HepG2 (cell line): ENCODE measurements around the gene BRCA1. TPM values are rescaled to one million over a fixed set of nuclear protein-coding genes. Genes with fewer than 3 reads are reported as not detected.

Source experiments
- GTF2F1 ChIP-seq: fragments of 150-350 bp; IDR thresholded peaks from 2 replicates; pipeline ENCODE4 v1.6.1; 2014; ENCODE audit warnings: low read length
- HNF1A ChIP-seq, 2 experiments: sonication (generic) in 1 of 2; formaldehyde crosslinking in 1 of 2; IDR thresholded peaks; 2 replicates each; pipeline versions ENCODE4 v1.4.0 to v1.6.1; 2016 to 2020; ENCODE audit warnings: borderline replicate concordance in 1 of 2, low read depth in 1 of 2, mild to moderate bottlenecking in 1 of 2, missing genetic modification reagents in 1 of 2
- HOMEZ ChIP-seq: IDR thresholded peaks from 2 replicates; pipeline ENCODE4 v1.6.1; 2016; ENCODE audit warnings: low read depth
- PAXIP1 ChIP-seq: sonication (generic); formaldehyde crosslinking; conservative IDR thresholded peaks from 2 replicates; pipeline ENCODE4 v1.4.0; 2020; ENCODE audit warnings: mild to moderate bottlenecking, missing genetic modification reagents, moderate library complexity
- ZFP41 ChIP-seq: sonication (generic); formaldehyde crosslinking; IDR thresholded peaks from 2 replicates; pipeline ENCODE4 v1.4.0; 2020; ENCODE audit warnings: mild to moderate bottlenecking, missing genetic modification reagents, borderline replicate concordance
- ZHX2 ChIP-seq, 2 experiments: sonication (generic) in 1 of 2; formaldehyde crosslinking in 1 of 2; IDR thresholded peaks; 2 replicates each; pipeline versions ENCODE4 v1.6.1 to v1.9.0; 2014 to 2022; ENCODE audit warnings: antibody characterized with exemption in 1 of 2, borderline replicate concordance in 1 of 2, inconsistent platforms in 1 of 2, low read depth in 1 of 2, missing genetic modification reagents in 1 of 2
- ZNF205 ChIP-seq: IDR thresholded peaks from 2 replicates; pipeline ENCODE4 v1.6.1; 2018; ENCODE audit warnings: missing biosample characterization, missing genetic modification reagents
- ZNF580 ChIP-seq: IDR thresholded peaks from 2 replicates; pipeline ENCODE4 v1.6.1; 2016; ENCODE audit warnings: low read depth, borderline replicate concordance
- ZNF816 ChIP-seq: sonication (generic); formaldehyde crosslinking; IDR thresholded peaks from 2 replicates; pipeline ENCODE4 v1.8.0; 2022; ENCODE audit warnings: missing genetic modification reagents, mild to moderate bottlenecking, borderline replicate concordance
- polyA plus RNA-seq, 8 experiments: library from polyadenylated mRNA; depleted of rRNA in 3 of 8; stranded (reverse) in 7 of 8; unstranded in 1 of 8; fragments of >200 nt; fragmentation: Illumina TruSeq in 4 of 8; extraction: Trizol in 4 of 8; gene quantifications; 2 replicates each; pipeline versions ENCODE4 v1.2.1 to v1.2.3, GENCODE V29; 2011 to 2016; ENCODE audit warnings: low read depth in 4 of 8, missing spikeins in 1 of 8, mixed read lengths in 1 of 8; ENCODE audit not compliant: insufficient read depth in 1 of 8
- total RNA-seq, 5 experiments: library from RNA; depleted of rRNA; stranded (reverse); fragments of >200 nt; fragmentation: Illumina TruSeq; extraction: Trizol; gene quantifications; 2 replicates each; pipeline ENCODE4 v1.2.3, GENCODE V29; 2016; ENCODE audit warnings: low read depth in 1 of 5

Gene BRCA1
- total and polyA plus RNA-seq, 2 of the 13 experiments (the other 11 are each of a cell fraction or from before 2014, with no cell fraction given): 13.3 to 37.5 TPM

GRCh38 chr17:43125133-43125966 lies at the start of gene BRCA1 (continued):
- TF ChIP-seq PAXIP1 (CRISPR knock-in tag) (no peak), GTF2F1 (peak; percentile 94), HOMEZ (CRISPR knock-in tag) (no peak; the same call in 1 of the 2 replicates), HNF1A (IDR thresholded peaks at IDR 0.05; ENCODE audit: low read depth) (0 out of 2 replicates have a peak, but pooled peaks have one; percentile 24), HNF1A (CRISPR knock-in tag; IDR thresholded peaks at IDR 0.05; ENCODE audit: borderline replicate concordance) (no peak), ZNF580 (CRISPR knock-in tag) (no peak), ZNF816 (CRISPR knock-in tag) (no peak), ZFP41 (CRISPR knock-in tag) (no peak), ZHX2 (IDR thresholded peaks at IDR 0.05; ENCODE audit: low read depth) (peak; percentile 91), ZHX2 (CRISPR knock-in tag; IDR thresholded peaks at IDR 0.05; ENCODE audit: borderline replicate concordance) (0 out of 2 replicates have a peak, but pooled peaks have one; percentile 46), ZNF205 (CRISPR knock-in tag) (no peak; the same call in 1 of the 2 replicates)
